CD4-positive, alpha-beta T cell treated with Interleukin-15 for 4 hours (primary cell): ENCODE measurements around the gene LINC00237.

Source experiments
- DNase-seq: peaks from one replicate; pipeline ENCODE4 v3.0.0-alpha.2; 2020; ENCODE audit warnings: low spot score

The LINC00237 gene

GRCh38 chr20:21046413-21047070 lies 59.6 kb downstream of the LINC00237 start:
- DNase-seq: no peak
